ENCODE results near the gene HPS4. TPM values are rescaled to one million over a fixed set of nuclear protein-coding genes. Genes with fewer than 3 reads are reported as not detected.
A peak's percentile ranks its signal among the peaks of the same experiment; 100 is the strongest.

The HPS4 gene
- total RNA-seq, 2 experiments from 2014 or later = 61.6 to 67.0 TPM

DNA sequence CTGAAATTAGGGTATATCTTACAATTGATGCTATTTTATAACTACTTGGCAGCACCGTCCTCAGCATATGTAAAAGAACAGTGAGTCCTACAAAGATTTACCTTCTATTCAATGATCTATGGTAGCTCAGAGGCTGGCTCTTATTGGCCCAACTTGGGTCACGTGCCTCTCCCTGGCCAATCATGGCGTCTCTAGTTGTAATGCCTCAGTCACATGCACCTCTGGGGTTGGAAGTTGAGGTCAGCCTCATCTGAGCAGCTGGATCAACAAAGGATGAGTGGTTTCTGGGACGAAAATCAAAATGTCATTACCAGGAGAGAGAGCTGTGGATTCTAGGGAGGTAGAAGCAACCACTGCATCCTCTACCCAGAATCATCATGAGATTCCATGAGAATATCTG, 77.5 kb downstream of the HPS4 start:
- no peak for ATAC-seq (ENCODE audit: poor library complexity)
- ChIA-PET CTCF (no interaction called here), POLR2A (no interaction called here)
- Histone ChIP-seq H3K27me3 (ENCODE audit: control insufficient read depth in 1 of 2, insufficient read depth in 2 of 2, low read length in 2 of 2) (peaks cover 3 to 4% of the 10 kb centered on the region in 2 experiments), H3K4me1 (ENCODE audit: insufficient read depth, low read length) (no peaks in the 10 kb centered on the region), H3K9me3 (ENCODE audit: control insufficient read depth in 1 of 2, insufficient read depth in 1 of 2, low read length in 2 of 2) (no peaks in the 10 kb centered on the region), H3K36me3 (ENCODE audit: insufficient read depth, low read length) (no peaks in the 10 kb centered on the region), H3K4me3 (ENCODE audit: low read length) (no peak overlapping the region), H3K27ac (ENCODE audit: low read depth in 1 of 2, low read length in 2 of 2) (no peak overlapping the region)
- Mint-ChIP-seq H3K4me1 (ENCODE audit: low read depth) (no peaks in the 10 kb centered on the region), H3K9me3 (no peaks in the 10 kb centered on the region), H3K27ac (no peak overlapping the region), H3K4me3 (no peak overlapping the region), H3K36me3 (ENCODE audit: low read depth) (no peaks in the 10 kb centered on the region), H3K27me3 (peaks cover 20% of the 10 kb centered on the region)
- TF ChIP-seq, protein P1, sequence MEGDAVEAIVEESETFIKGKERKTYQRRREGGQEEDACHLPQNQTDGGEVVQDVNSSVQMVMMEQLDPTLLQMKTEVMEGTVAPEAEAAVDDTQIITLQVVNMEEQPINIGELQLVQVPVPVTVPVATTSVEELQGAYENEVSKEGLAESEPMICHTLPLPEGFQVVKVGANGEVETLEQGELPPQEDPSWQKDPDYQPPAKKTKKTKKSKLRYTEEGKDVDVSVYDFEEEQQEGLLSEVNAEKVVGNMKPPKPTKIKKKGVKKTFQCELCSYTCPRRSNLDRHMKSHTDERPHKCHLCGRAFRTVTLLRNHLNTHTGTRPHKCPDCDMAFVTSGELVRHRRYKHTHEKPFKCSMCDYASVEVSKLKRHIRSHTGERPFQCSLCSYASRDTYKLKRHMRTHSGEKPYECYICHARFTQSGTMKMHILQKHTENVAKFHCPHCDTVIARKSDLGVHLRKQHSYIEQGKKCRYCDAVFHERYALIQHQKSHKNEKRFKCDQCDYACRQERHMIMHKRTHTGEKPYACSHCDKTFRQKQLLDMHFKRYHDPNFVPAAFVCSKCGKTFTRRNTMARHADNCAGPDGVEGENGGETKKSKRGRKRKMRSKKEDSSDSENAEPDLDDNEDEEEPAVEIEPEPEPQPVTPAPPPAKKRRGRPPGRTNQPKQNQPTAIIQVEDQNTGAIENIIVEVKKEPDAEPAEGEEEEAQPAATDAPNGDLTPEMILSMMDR (IDR thresholded peaks at IDR 0.05) = no peak
- DNase-seq = no peak
- intact Hi-C loops (cut with DNase I, micrococcal nuclease) = no loop called here

DNA sequence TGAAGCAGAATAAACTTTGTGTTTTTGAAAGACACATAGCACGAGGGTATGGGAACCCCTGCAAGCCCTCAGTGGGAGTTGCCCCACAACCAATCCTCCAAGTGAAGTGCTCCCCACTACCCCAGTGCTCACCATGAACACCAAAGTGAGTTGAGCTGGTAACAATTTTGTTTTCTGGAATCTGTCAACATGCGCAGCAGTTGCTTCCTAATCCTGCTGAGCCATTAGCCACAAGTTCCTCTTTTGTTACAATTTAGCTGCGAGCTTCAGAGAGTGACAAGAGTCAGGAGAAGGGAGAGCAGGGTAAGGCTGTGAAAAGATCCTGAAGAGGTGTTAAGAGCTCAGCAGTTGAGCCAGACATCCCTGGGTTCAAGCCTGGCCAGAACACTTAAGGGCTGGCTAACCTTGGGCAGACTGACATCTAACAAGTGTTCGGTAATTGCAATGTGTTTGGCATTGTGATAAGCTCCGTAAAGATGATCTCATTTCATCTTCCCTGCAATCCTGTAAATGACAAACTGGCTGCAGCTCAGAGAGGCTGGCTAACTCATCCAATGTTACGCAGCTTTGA, 78.6 kb downstream of the HPS4 start:
- H3K4me1 Mint-ChIP-seq (ENCODE audit: low read depth) = no peaks in the 10 kb centered on the region
- no peak overlapping the region for H3K27ac Mint-ChIP-seq
- no peaks in the 10 kb centered on the region for H3K36me3 Mint-ChIP-seq (ENCODE audit: low read depth)
- peaks cover 16% of the 10 kb centered on the region for H3K27me3 Mint-ChIP-seq
- H3K4me1 ChIP-seq (ENCODE audit: insufficient read depth, low read length) = no peaks in the 10 kb centered on the region
- no peaks in the 10 kb centered on the region for H3K9me3 Mint-ChIP-seq
- H3K27ac ChIP-seq (ENCODE audit: low read depth in 1 of 2, low read length in 2 of 2) = no peak overlapping the region
- DNase-seq (peak in 1 of 14 experiments; percentile 19), ATAC-seq (ENCODE audit: poor library complexity) (no peak)
- no peak overlapping the region for H3K4me3 ChIP-seq (ENCODE audit: low read length)
- ChIA-PET POLR2A (no interaction called here), CTCF (no interaction called here)
- intact Hi-C loops (cut with DNase I, micrococcal nuclease) = no loop called here
- TF ChIP-seq, protein P1 (IDR thresholded peaks at IDR 0.05) = no peak
- H3K4me3 Mint-ChIP-seq = no peak overlapping the region
- no peaks in the 10 kb centered on the region for H3K36me3 ChIP-seq (ENCODE audit: insufficient read depth, low read length)
- H3K9me3 ChIP-seq (ENCODE audit: control insufficient read depth in 1 of 2, insufficient read depth in 1 of 2, low read length in 2 of 2) = no peaks in the 10 kb centered on the region
- H3K27me3 ChIP-seq (ENCODE audit: control insufficient read depth in 1 of 2, insufficient read depth in 2 of 2, low read length in 2 of 2) = peaks cover 3 to 4% of the 10 kb centered on the region in 2 experiments

DNA sequence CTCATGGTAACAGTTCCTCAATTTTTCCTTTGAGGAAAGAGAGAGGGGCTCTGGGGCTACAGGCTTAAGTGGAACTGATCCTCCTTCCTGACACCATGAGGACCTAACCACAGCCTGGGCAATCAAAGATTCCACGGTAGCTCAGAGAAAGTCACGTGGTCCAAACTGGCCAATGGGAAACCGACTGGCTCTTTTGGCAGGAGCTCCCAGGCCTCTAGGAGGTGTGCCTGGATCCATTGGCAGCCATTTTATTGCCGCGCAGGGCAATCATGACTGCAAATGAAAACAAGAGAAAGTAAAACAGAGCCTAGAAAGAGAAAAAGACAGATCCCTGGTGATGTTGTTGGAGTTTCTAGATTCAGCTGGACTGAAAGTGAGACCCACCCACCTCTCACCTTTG, 81.9 kb downstream of the HPS4 start:
- H3K9me3 ChIP-seq (ENCODE audit: control insufficient read depth in 1 of 2, insufficient read depth in 1 of 2, low read length in 2 of 2) = no peaks in the 10 kb centered on the region
- no peak overlapping the region for H3K4me3 Mint-ChIP-seq
- ChIA-PET CTCF (no interaction called here), POLR2A (no interaction called here)
- no peaks in the 10 kb centered on the region for H3K4me1 Mint-ChIP-seq (ENCODE audit: low read depth)
- no peaks in the 10 kb centered on the region for H3K9me3 Mint-ChIP-seq
- ATAC-seq (ENCODE audit: poor library complexity) (no peak), DNase-seq (no peak)
- no peaks in the 10 kb centered on the region for H3K36me3 Mint-ChIP-seq (ENCODE audit: low read depth)
- H3K27me3 ChIP-seq (ENCODE audit: control insufficient read depth in 1 of 2, insufficient read depth in 2 of 2, low read length in 2 of 2) = peaks cover 3 to 4% of the 10 kb centered on the region in 2 experiments
- H3K27ac Mint-ChIP-seq = no peak overlapping the region
- no peaks in the 10 kb centered on the region for H3K36me3 ChIP-seq (ENCODE audit: insufficient read depth, low read length)
- TF ChIP-seq, protein P1 (IDR thresholded peaks at IDR 0.05) = no peak
- intact Hi-C loops (cut with DNase I, micrococcal nuclease) = no loop called here
- H3K4me3 ChIP-seq (ENCODE audit: low read length) = no peak overlapping the region
- no peak overlapping the region for H3K27ac ChIP-seq (ENCODE audit: low read depth in 1 of 2, low read length in 2 of 2)
- no peaks in the 10 kb centered on the region for H3K4me1 ChIP-seq (ENCODE audit: insufficient read depth, low read length)
- peaks cover 3% of the 10 kb centered on the region for H3K27me3 Mint-ChIP-seq

Other genes starting within 250 kb of the HPS4 start
- under 1 TPM; 0.70 to 0.85 TPM for gene ASPHD2, start 54.5 kb downstream of the HPS4 start, total RNA-seq
- gene SRRD, start 94 bp upstream of the HPS4 start, total RNA-seq = 10 to 100 TPM; 25.8 to 27.2 TPM
- gene TFIP11, start 28.7 kb upstream of the HPS4 start, total RNA-seq = 100 to 1,000 TPM; 111 TPM
- gene TPST2, start 106.3 kb upstream of the HPS4 start, total RNA-seq = 1 to 10 TPM; 7.2 to 7.4 TPM
- not detected for gene CRYBB1, start 134.2 kb upstream of the HPS4 start, total RNA-seq
- gene CRYBA4, start 138.2 kb upstream of the HPS4 start, total RNA-seq = not detected
- gene MIAT, start 173.8 kb upstream of the HPS4 start, total RNA-seq = 10 to 100 TPM; 26.8 to 27.2 TPM

Data from CD4-positive, alpha-beta T cell (primary cell).